MM.1S (cell line): Measurements from ENCODE around the gene EPHA2.

ENCODE experiments used
- DNase-seq: peaks from one replicate; pipeline ENCODE4 v3.0.0-alpha.2; 2015
- H2AFZ ChIP-seq: fragments of 300-600 bp; sonication (generic); 2 replicates; pipeline ENCODE4 v1.6.0; 2016; ENCODE audit warnings: antibody characterized with exemption, low read length
- H3F3A ChIP-seq: fragments of 300-600 bp; sonication (generic); 2 replicates; pipeline ENCODE4 v1.6.1; 2016; ENCODE audit warnings: mild to moderate bottlenecking, antibody characterized with exemption, low read length, moderate library complexity, mixed read lengths; ENCODE audit not compliant: insufficient read depth
- H3K27ac ChIP-seq: fragments of 300-600 bp; sonication (generic); 2 replicates; pipeline ENCODE4 v1.5.1; 2016; ENCODE audit warnings: mild to moderate bottlenecking, low read length
- H3K27me3 ChIP-seq: fragments of 300-600 bp; sonication (generic); replicated peaks from 2 replicates; pipeline ENCODE4 v1.6.0; 2016; ENCODE audit warnings: low read length; ENCODE audit not compliant: insufficient read depth
- H3K36me3 ChIP-seq: fragments of 300-600 bp; sonication (generic); replicated peaks from 2 replicates; pipeline ENCODE4 v1.6.1; 2016; ENCODE audit warnings: mild to moderate bottlenecking, low read length, mixed read lengths; ENCODE audit not compliant: insufficient read depth
- H3K4me1 ChIP-seq: fragments of 300-600 bp; sonication (generic); 2 replicates; pipeline ENCODE4 v1.6.1; 2016; ENCODE audit warnings: low read length, mixed read lengths
- H3K4me2 ChIP-seq: fragments of 300-600 bp; sonication (generic); 2 replicates; pipeline ENCODE4 v1.6.0; 2016; ENCODE audit warnings: low read depth, low read length
- H3K4me3 ChIP-seq: fragments of 300-600 bp; sonication (generic); 2 replicates; pipeline ENCODE4 v1.5.1; 2016; ENCODE audit warnings: low read length, mixed read lengths
- H3K79me2 ChIP-seq: fragments of 300-600 bp; sonication (generic); 2 replicates; pipeline ENCODE4 v1.6.1; 2016; ENCODE audit warnings: mixed run types, low read length, mixed read lengths
- H3K9ac ChIP-seq: fragments of 300-600 bp; sonication (generic); 2 replicates; pipeline ENCODE4 v1.6.1; 2016; ENCODE audit warnings: low read length, mixed read lengths
- H3K9me2 ChIP-seq: fragments of 300-600 bp; sonication (generic); replicated peaks from 2 replicates; pipeline ENCODE4 v1.6.1; 2016; ENCODE audit warnings: mild to moderate bottlenecking, low read length, mixed read lengths; ENCODE audit not compliant: insufficient read depth
- H3K9me3 ChIP-seq: fragments of 300-600 bp; sonication (generic); replicated peaks from 2 replicates; pipeline ENCODE4 v1.6.1; 2016; ENCODE audit warnings: mild to moderate bottlenecking, low read length, mixed read lengths; ENCODE audit not compliant: insufficient read depth
- H4K20me1 ChIP-seq: fragments of 300-600 bp; sonication (generic); 2 replicates; pipeline ENCODE4 v1.6.1; 2016; ENCODE audit warnings: mild to moderate bottlenecking, low read length, moderate library complexity, mixed read lengths; ENCODE audit not compliant: insufficient read depth
- CTCF ChIP-seq: fragments of 300-600 bp; sonication (generic); IDR thresholded peaks from 2 replicates; pipeline ENCODE4 v1.5.1; 2016; ENCODE audit warnings: antibody characterized with exemption, low read length, mixed read lengths
- EZH2 ChIP-seq: fragments of 300-600 bp; sonication (generic); optimal IDR thresholded peaks from 2 replicates; pipeline ENCODE3; 2017; ENCODE audit warnings: low read depth, mild to moderate bottlenecking, antibody characterized with exemption, low read length, mixed read lengths
- EZH2phosphoT487 ChIP-seq: fragments of 300-600 bp; sonication (generic); IDR thresholded peaks from 2 replicates; pipeline ENCODE4 v1.6.1; 2018; ENCODE audit warnings: antibody characterized with exemption, low read length

Gene EPHA2

GRCh38 chr1:16094453-16095158, 61.3 kb downstream of the EPHA2 start:
- Histone ChIP-seq H3K79me2 (no peaks in the 10 kb centered on the region), H3K36me3 (no peaks in the 10 kb centered on the region), H3K9ac (no peak overlapping the region), H3F3A (no peaks in the 10 kb centered on the region), H3K4me3 (no peak overlapping the region), H4K20me1 (no peaks in the 10 kb centered on the region), H3K9me3 (no peaks in the 10 kb centered on the region), H3K4me1 (no peaks in the 10 kb centered on the region), H3K9me2 (no peaks in the 10 kb centered on the region), H3K4me2 (no peak overlapping the region), H2AFZ (no peak overlapping the region), H3K27ac (no peak overlapping the region), H3K27me3 (peaks cover 75% of the 10 kb centered on the region)
- TF ChIP-seq EZH2 (no peak), CTCF (no peak), EZH2phosphoT487 (no peak)
- DNase-seq: no peak

- DNase-seq: no peak
- Histone ChIP-seq H3K27me3 (peaks cover 83% of the 10 kb centered on the region), H3K9me2 (no peaks in the 10 kb centered on the region), H3F3A (no peaks in the 10 kb centered on the region), H3K4me3 (no peak overlapping the region), H3K4me1 (no peaks in the 10 kb centered on the region), H3K4me2 (no peak overlapping the region), H3K36me3 (no peaks in the 10 kb centered on the region), H3K79me2 (no peaks in the 10 kb centered on the region), H3K9ac (no peak overlapping the region), H4K20me1 (no peaks in the 10 kb centered on the region), H3K9me3 (no peaks in the 10 kb centered on the region), H3K27ac (no peak overlapping the region), H2AFZ (no peak overlapping the region)
- TF ChIP-seq EZH2: no peak
- TF ChIP-seq CTCF: no peak
- TF ChIP-seq EZH2phosphoT487: no peak
Observed at GRCh38 chr1:16093611-16094010, 62.3 kb downstream of the EPHA2 start.

GRCh38 chr1:16092923-16093511, 62.9 kb downstream of the EPHA2 start:
- no peak for DNase-seq
- Histone ChIP-seq H2AFZ (no peak overlapping the region), H3K4me3 (no peak overlapping the region), H3K79me2 (no peaks in the 10 kb centered on the region), H3K9me2 (no peaks in the 10 kb centered on the region), H3K27ac (no peak overlapping the region), H3K36me3 (no peaks in the 10 kb centered on the region), H3K4me1 (no peaks in the 10 kb centered on the region), H3F3A (no peaks in the 10 kb centered on the region), H3K4me2 (no peak overlapping the region), H3K27me3 (peaks cover 88% of the 10 kb centered on the region), H4K20me1 (no peaks in the 10 kb centered on the region), H3K9me3 (no peaks in the 10 kb centered on the region), H3K9ac (no peak overlapping the region)
- TF ChIP-seq CTCF (no peak), EZH2 (no peak), EZH2phosphoT487 (no peak)
